NCI-H2081 treated with DMSO at 0.1 percent for 48 hours (cell line): Measurements from ENCODE around the gene SOST.
"Not testable (repeated sequence)": the region's sequence is repeated elsewhere in the genome, so short reads cannot be mapped to it uniquely, and the experiment has no call there.

ENCODE experiments used
- DNase-seq: peaks from one replicate; lab custom pipeline; 2025; lab: John Stamatoyannopoulos, UW

The SOST gene

DNA sequence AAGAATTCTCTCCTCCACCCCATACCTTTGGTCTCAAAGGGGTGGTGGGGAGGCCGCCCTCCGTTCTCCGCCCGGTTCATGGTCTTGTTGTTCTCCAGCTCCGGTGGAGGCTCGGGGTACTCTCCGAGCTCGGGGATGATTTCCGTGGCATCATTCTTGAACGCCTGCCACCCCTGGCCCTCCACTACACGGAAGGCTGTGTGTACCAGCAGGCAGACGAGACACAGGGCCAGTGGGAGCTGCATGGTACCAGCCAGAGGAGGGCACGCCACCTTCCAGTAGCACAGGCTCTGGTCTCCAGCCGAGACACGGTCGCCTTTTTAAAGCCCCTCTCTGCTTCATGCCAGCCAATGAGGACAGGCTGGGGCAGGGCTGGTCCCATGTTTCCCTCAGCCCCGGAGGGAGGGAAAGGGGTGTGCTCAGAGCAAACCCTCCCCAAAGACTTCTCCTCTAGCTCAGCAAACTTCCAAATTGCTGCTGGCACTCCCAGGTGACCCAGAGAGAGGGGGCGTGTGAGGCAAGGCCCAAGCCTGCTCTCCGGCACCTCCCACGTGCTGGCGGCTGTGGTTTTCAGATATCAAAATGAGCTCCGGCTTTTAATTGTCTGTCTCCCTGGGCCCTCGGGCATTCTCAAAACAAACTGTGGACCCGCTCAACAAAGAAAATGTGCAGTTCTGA lies at the start of gene SOST:
TSS of gene SOST (minus strand) at position 295 of the 678 bp plus-strand sequence. CDS start at position 245, 50 bp downstream.
- no peak for DNase-seq

DNA sequence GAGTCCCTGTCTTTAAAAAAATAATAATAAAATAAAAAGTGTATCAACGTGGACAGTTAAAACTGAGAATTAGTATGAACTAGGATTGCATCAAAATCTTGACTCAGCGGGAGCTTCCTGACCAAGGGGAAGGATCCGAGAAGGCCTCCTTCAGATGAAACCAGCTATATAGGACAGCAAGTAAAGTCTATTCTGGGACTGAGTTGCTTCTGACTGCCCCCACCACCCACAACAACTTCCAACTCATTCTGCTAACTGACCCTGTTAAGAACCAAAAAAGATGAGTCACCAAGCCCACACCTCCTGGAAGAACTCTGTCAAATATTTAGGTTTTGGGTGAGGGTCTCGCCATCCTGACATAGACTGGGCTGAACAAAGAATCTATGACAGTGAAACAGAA lies 49.5 kb upstream of the SOST start:
- no peak for DNase-seq

DNA sequence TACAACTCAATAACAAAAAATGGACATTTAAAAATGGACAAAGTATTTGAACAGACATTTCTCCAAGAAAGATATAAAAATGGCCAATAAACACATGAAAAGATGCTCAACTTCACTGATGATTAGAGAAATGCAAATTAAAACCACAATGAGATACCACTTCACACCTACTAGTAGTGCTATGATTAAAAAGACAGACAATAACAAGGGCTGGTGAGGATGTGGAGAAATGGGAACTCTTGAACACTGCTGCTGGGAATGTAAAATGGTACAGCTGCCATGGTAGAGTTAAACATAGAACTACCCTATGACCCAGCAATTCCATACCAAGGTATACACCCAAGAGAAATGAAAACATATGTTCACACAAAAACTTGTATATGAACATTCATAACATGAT lies 46.5 kb upstream of the SOST start:
- DNase-seq = no peak

DNA sequence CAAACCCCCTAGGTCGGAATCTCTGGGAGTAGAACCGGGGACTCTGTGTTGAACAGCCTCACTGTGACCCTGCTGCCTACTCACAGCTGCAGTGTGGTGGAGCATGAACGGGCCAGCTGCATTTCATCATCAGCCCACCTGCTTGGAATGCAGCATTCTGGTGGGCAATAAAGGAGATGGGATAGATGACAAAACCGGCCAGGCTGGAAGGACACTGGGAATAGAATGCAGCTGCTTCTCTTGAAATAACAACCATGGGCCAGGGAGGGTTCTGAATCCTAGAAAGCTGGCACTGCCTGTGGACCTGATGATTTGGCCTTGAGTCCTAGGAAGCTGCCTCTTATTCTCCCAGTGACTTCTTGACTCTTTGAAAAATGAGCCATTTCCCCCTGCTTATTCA lies 45.2 kb upstream of the SOST start:
- no peak for DNase-seq

DNA sequence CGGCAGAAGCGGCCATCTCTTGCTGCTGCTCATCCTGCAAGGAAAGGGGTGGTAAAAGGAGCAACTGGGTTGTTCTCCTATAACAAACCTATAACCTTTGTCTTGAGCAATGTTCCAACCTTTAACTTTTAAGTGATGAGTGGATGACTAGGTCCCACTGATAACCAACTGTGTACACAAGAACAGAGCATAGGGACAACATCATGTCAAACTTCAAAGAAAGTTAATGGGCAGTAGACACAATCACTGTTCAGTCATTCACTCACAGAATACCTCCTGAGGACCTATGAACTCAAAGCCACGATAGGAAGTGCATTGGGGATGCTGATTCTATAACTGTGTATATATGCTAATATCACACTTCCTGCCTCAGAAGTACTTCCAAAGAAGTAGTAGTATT lies 43.3 kb upstream of the SOST start:
- DNase-seq = no peak

DNA sequence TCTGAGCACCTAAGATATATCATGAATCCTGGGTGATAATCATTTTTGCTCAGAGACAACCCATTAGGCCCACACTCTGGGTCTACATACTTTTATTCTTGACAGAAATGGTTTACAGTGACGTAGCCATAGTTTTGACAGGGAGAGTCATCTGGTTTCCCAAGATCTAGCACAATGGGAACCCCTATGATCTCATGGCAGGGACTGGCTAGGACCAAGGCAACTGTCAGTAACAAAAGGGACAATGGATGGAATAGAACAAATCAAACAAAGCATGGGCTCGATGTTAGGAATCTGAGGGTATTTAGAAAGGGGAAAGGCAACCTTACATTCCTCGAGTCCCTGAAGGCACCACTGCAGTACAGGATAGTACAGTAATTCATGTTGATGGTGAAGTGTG lies 42.1 kb upstream of the SOST start:
- DNase-seq = no peak

DNA sequence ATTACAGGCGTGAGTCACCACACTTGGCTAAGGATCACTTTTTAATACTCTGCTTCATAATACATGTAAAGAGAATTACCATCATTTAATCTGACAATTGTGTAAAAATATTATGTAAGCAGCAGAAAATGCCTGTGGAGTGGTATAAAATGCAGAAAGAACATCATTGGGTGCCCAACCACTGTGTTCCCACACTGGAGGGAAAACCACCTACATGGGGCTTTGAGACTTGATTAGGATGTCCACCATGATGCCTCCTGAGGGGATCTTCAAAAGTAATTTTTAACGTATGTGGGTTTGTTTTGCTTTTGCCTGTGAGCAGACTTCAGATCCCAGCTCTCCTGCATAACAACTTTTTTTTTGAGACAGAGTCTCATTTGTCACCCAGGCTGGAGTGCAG lies 40.5 kb upstream of the SOST start:
- DNase-seq = no peak

DNA sequence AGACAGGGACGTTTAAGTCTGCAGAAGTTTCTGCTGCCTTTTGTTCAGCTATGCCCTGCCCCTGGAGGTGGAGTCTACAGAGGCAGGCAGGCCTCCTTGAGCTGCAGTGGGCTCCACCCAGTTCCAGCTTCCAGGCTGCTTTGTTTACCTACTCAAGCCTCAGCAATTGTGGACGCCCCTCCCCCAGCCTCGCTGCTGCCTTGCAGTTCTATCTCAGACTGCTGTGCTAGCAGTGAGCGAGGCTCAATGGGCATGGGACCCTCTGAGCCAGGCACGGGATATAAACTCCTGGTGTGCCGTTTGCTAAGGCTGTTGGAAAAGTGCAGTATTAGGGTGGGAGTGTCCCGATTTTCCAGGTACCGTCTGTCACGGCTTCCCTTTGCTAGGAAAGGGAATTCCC lies 39.4 kb upstream of the SOST start:
- not testable (repeated sequence) for DNase-seq

DNA sequence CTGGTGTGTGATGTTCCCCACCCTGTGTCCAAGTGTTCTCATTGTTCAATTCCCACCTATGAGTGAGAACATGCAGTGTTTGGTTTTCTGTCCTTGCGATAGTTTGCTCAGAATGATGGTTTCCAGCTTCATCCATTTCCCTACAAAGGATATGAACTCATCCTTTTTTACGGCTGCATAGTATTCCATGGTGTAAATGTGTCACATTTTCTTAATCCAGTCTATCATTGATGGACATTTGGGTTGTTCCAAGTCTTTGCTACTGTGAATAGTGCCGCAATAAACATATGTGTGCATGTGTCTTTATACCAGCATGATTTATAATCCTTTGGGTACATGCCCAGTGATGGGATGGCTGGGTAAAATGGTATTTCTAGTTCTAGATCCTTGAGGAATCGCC lies 34.1 kb upstream of the SOST start:
- DNase-seq = not testable (repeated sequence)

DNA sequence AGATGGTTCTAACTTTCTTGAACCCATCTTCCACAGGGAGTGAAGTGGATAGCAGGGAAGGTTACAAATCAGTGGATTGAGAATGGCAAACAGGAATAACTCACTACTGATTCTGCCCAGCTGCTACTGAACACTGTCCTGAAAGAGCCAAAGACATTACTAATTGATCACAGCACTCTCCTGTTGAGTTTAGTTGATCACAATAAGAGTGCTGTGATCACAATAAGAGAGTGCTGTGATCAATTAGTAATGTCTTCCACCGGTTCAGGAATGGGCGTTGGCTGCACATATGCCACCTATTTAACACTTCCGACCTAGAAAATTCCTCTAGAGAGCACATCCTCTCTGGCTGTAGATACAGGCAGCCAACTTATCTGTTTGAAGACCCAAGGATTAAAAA lies 33.0 kb upstream of the SOST start:
- no peak for DNase-seq

DNA sequence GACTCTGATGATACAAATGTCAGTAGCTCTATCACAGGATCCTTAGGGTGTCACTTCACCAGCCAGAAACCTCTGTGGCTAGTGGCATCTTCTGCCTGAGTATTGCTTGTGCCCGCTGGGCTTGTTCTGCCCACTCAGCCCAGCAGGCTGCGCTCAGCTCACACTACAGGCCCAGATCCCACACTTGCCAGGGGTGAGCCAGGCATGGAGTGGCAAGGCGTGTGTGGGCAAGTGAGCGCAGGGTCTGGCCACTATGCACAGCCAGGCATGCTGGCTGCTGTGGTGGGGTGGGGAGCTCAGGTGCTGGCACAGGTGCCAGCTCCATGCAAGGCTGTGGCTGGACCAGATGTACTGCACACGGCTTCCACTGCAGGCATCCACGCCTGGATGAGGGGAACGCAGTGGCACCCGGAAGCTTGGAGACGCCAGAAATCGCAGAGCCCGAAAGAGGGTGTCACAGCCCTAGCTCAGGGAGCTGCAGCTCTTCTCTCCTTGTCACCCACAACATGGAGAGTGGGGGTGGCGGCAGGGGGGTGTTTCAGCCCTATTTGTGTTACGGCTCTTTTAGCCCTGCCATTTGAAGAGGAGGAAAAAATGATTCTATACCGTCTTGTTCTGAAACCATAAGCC lies 31.8 kb upstream of the SOST start:
- DNase-seq = no peak

DNA sequence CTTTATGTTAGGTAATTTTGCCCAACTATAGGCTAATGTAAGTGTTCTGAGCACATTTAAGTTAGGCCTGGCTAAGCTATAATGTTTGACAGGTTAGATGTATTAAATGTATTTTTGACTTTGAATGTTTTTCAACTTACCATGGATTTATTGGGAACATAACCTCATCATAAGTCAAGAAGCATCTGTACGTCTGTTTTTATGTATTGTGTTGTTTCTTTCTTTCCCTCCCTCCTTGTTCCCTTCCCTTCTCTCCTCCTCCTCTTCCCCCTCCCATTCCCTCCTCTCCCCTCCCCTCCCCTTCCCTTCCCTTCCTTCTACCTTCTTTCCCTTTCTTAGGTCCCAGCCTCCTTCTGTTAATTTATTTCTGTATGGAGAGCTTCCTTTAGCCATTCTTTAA lies 30.9 kb upstream of the SOST start:
- no peak for DNase-seq

DNA sequence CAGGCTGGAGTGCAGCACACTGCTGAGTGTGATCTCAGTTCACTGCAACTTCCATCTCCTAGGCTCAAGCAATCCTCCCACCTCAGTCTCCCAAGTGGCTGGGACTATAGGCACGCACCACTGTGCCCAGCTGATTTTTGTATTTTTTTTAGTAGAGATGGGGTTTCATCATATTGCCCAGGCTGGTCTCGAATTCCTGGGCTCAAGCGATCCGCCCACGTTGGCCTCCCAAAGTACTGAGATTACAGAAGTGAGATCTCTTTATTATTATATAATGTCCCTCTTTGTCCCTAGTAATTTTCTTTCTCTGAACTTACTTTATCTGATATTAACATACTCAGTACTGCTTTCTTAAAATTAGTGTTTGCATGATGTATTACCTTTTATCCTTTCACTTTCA lies 29.9 kb upstream of the SOST start:
- no peak for DNase-seq

DNA sequence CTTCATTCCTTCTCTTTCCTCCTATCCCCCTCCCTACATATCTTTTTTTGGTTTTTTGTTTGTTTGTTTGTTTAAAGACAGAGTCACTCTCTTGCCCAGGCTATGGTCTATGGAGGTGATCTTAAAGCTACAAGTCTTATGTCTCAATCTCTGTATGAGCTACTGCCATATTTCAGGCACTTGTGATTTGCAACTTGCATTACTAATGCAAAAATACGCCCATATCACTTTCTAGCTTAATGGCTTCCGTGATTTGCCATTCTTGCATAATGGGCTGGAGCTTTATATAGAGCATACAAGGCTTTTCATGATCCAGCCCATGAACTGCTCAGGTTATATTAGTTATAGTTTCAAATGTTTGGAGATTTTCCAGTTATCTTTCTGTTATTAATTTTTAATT lies 29.1 kb upstream of the SOST start:
- no peak for DNase-seq

DNA sequence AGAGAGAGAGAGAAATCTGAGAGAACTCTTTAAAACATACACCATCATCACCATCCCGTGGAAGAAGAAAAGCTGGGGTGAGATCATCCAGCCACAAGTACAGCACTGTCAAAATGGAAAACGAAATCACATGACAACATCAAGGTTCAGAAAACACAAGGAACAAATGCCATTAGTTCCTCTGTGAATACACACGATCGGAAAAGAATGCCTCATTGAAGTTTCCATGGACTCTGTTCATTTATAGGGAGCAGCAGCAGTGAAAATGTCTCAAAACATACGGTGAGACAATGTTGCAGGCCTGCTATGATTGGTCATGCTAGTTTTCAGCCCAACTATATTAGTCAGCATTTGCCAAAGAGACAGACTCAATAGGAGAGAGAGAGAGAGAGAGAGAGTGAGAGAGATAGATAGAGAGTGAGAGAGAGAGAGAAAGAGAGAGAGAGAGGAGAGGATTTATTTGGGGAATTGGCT lies 26.1 kb upstream of the SOST start:
- DNase-seq = no peak

DNA sequence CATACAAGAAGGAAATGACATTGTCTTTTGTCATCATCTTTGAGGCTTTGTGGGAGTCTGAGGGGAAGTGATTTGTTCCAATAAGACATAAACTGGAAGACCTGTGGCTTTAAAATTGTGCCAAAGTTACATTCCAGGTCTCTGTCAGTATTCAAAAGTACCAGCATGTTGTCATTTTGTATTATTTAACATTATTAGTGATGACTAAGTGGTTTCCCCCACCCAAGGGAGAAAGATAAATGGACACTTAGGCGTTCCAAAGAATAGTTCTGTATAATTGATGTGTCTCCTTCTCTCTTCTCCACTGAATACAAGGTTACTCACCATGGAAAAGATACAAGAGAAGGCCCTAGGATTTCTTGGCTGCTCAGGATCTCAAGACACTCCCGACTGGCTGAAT lies 25.5 kb upstream of the SOST start:
- no peak for DNase-seq

DNA sequence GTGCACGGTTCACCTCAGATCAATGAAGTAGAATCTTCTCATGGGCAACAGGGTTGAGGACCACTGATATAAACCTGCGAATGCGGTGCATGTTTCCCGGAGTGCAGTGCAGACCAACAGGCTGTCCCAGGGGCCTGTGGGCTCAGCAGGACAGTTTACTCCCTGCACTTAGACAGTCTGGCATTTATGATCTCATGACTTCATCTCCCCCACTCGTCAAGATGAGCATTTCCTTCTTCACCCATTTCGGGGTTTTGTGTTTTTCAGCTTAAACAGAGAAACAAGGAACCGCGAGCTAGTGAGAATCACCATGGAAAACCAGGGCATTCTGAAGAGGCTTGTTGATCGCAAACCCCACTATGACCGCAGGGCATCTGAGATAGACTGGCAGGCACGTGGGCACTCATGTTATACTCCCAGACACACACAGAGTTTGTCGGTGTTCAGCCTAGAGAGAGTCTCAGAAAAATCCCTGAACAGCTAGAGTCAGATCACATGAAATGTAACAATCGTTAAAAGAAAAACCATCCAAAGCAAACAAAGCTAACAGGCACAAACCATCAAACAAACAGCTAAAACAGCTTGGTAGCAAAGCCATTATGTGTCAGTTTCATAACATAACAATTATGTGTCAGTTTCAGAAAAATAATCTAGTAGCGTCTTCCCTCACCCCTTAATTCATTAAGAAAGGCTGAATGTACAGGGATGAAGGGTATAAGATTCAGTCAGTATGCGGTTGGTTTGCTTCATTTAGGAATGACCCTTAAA lies 24.5 kb upstream of the SOST start:
- DNase-seq = no peak

DNA sequence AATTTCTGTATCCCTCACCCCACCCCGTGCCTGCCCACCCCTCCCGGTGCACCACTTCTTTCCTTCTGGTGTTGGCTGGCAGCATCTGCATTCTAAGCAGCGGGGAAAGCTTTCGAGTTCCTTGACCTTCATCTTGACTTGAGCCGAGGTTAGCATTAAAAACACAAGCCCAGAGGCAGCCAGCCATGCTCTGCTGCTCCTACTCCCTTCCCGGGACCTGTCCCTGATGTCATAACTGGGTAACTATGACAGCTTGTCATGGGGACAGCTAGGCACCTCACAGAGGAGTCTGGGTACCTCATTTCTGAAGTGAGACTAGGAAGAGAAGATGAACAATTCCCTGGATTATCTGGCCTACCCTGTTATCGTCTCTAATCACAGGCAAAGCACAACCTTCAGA lies 21.5 kb upstream of the SOST start, which contains the start of gene CFAP97D1:
TSS of gene CFAP97D1 (plus strand) at position 301 of the 400 bp plus-strand sequence. CDS start at position 329, 28 bp downstream.
- DNase-seq = no peak

DNA sequence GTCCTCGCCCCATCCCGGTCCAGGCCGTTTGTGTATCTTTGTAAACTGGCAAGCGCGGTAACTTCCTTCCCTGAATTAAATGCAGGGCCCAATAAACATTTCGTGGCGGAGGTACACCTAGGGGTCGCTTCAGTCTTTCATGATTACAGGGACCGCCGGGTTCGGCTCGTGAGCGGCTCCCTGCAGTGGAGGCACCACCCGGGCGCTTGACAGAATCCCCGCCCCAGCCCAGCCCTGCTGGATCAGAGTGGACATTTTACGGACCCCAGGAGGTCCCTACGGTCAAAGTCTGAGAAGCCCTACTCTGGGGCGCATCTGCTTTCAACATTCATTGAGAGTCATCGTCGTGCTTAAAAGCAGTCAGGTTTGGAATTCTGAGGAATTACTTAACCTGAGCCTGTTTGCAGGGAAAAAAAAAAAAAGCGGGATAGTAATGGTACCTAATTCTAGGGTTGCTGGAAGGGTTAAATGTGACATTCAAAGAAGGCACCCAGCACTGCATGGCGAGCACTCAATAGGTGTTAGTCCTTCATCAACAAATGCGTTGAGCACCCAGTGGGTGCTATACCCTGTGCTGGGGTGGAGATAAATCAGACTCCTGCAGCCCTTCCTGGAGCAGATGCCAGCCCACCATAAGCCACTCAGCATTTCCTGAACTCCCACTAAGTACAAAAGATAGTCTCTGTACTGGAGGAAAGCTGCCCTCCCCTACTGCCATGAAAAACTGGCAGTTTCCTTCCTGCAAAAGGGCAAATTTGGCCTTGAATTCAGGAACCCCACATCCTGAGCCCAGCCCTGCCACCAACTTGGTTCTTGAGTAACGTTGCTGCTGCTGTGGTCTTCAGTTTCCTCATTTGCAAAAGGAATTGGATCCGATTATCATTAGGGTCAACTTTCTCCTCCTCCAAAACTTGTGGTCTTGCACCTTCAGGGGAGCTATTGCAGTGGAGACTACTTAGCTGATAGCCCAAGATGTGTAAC lies 20.8 kb upstream of the SOST start:
- DNase-seq = no peak

DNA sequence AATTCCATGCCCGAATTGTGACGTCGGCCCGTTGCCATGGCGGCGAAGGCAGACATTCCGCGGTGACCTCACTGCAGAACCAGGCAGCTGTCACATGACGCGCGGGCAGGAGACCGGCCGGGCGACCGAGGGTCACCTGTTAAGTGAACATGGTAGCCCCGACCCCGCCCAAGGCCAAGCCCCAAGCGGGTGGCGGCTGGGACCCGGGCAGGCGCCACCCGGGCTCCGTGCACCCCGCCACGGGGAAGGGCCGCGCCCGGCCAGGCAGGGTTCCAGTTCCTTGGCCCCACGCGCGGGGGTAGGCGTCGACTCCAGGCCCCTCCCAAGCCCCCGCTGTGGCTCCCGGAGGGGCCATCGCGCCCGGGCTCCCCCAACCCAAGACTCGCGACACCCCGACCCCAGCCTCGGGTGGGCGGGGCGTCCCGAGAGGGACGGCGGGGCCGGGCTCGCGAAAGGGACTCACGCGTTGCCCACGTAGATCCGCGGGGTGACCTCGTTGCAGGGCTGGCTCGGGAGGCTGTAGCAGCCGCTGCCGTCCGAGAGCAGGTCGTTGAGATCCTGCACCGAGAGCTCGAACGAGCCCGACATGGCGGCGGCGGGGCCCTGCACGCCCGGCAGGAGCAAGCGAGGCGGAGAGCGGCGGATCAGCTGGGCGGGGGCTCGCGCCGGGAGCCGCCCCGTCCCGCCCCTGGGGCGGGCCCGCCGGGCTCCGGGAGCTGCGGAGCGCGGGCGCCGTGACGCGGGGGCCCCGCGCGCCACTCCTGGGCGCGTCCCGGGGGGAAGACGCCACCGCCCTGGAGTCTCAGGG lies 19.9 kb upstream of the SOST start, which contains the start of gene DUSP3:
TSS of gene DUSP3 (minus strand) at position 641 of the 808 bp plus-strand sequence. CDS start at position 588, 53 bp downstream.
- peak; percentile 24 for DNase-seq
